Sigmoid colon (tissue), 4 donors: ENCODE measurements around the gene CPEB1.

Experiments
- CTCF ChIP-seq, 4 experiments: fragments of 450-650 bp in 3 of 4; fragments of 200-600 bp in 1 of 4; IDR thresholded peaks; one replicate each; pipeline ENCODE4 v1.5.1; 2016 to 2019; ENCODE audit warnings: antibody characterized with exemption in 4 of 4, mild to moderate bottlenecking in 3 of 4, moderate library complexity in 2 of 4
- POLR2AphosphoS5 ChIP-seq, 4 donors: sonication (generic); formaldehyde crosslinking; IDR thresholded peaks; one replicate each; pipeline ENCODE4 v1.6.1; 2017; ENCODE audit warnings: antibody characterized with exemption in 4 of 4

GRCh38 chr15:82647835-82648256 lies 683 bp upstream of the CPEB1 start:
- TF ChIP-seq CTCF (IDR thresholded peaks at IDR 0.05) = no peak
- TF ChIP-seq POLR2AphosphoS5 (IDR thresholded peaks at IDR 0.05) = no peak
